HG03460 (cell line): ENCODE data around the gene PPIE.

Experiments
- ATAC-seq: cut with Tn5 transposase; IDR thresholded peaks from one replicate; pipeline ENCODE4 v1.9.1; 2021; ENCODE audit not compliant: unreplicated experiment

Gene PPIE

DNA sequence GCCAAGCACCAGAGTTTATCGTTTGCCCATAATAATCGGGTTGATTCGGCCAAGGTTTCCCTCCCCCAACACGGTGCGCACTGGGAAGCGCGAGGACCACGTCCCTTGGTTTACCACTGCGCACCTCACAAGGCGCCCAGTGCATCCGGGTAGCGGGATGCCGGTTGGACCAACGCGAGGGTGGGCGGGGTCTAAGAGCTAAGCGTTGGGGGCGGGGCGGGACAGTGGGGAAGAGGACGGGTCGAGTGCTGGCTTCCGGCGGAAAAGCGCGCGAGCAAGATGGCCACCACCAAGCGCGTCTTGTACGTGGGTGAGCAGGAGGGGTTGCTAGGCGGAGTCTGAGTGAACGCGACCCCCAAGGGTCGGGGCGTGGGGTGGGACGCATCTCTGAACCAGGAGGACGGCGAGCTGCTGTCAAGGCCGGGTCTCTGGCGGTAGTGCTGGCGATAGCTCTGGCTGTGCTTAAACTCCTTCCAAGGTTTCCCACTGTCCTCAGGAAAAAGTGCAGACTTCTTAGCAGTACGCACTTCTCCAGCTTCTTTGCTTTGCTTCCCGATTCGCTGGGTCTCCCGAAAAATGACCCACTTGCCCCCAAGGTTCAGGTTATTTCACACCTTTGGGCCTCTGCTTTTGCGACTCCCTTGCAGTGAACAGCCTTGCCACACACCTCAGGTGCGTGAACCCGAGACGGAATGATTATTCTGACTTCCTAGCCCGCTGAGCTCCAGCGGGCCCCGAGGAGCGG is at the start of gene PPIE:
PPIE (plus strand) TSS at position 261 of the 745 bp plus-strand sequence; CDS start at position 280, 19 bp downstream.
- ATAC-seq, result peak; percentile 90

DNA sequence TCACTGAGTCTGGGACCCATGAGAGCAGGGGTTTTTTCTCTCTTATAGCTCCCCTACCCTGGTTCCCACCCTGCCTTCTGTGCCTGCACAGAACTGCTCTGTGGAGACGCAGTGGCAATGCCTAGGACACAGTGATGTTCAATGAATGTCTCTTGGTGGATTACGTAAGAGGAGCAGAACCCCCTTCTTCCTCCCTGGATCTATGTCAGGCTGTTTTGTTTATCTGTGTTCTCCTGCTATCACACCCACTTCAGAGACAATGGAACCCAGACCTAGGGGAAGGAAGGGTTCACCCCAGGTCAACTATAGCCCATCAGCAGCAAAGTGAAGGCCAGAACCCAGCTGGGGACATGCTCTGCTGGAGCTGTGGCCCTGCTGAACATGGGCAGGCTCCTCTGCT is 49.5 kb upstream of the PPIE start:
- ATAC-seq, result no peak

DNA sequence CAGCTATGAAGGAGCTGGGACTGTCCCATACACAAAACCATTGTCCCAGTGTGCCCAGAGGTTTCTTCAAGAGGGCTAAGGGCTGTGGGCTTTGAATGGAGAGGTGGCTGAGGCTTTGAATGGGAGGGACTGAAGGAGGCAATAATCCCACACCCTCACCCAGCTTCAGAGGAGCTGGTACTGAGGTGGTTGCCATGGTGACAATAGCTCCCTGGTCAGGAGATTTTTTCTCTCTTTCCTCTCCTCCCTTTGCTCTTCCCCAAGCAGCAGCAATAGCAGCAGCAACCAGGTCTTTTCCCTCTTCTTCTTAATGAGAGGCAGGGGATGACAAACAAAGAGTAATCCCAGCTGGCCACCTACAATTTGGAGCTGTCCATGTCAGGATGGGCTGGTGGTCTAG is 49.0 kb upstream of the PPIE start:
- no peak for ATAC-seq

DNA sequence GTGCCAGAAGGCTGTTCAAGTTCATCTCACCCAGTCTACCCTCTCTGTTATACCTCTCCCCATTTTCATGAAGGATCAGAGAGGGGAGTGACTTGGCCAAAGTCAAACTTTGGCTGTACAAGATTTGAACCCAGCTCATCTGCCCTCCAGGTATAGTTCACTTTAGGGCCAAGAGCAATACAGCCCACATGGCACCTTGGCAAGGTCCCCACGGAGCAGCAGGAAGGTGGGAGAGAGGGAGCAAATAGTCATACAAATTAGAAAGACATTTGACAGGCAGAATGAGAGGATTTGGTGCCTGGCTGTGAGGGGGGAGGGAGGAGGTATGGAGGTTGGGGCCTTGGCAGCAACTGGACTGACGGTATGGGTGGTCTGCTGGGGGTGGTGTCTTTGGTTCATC is 48.5 kb upstream of the PPIE start:
- no peak for ATAC-seq

DNA sequence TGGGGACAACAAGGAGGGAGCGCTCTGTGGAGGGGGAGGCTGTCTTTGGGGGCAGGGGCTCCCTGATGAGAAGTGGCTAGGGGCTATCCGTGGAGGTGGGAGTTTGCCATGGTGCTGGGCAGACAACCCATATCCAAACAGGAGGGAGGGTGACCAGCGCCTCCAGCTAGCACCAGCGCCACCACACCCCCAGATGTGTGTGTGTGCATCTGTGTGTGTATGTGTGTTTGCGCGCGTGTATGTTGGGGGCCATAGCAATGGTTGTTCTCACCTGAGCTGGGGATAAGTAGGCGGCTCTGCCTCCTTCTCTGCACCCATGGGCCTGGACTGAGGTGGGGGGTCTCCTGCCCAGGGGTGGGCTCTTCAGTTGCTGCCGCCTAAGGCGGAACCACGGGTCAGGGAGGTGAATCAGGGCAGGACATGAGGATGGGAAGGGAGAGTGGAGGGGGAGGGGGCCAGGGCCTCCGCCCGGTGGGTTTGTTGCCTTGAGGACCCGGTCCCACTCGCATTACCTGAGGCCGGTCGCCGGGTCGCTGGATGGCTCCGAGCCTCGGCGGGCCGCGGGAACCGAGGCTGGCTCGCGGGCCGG is 47.8 kb upstream of the PPIE start:
- no peak for ATAC-seq

DNA sequence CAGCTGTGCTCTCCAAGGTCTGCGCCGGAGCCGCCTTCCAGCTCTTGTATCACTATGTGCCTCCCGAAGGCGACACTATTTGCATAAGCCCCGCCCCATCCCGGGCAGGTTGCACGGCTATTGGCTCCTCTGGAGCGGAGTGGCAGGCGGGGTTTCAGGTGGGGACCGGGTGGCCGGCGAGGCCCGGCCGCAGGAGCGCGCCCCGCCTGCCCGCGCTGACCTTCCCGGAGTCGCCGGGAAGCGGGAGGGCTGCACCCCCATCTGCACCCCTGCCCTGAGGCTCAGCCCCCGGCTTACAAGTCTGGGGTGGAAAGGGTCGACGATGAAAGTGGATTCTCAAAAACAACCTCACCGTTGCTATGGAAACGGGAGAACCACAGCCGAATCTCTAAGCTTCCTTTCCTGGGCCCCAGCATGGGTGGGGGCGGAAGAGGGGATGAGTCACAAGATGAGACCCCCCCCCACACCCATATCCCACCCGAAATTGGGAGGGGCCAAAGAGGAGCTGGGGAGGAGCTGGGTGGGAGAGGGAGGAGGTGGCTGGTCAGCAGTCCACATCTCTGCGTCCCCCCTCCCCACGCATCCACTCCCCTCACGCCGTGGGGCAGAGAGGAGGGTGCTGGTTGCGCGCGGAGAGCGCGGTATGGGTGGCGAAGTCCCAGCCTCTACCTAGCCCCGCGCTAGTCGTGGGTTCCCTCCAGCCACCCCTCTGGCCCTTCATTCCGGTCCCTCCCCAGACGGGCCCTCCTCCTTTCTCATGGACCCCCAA is 47.1 kb upstream of the PPIE start, which contains the start of gene HPCAL4:
HPCAL4 (minus strand) TSS at position 51 of the 769 bp plus-strand sequence. CDS start 6,830 bp downstream, outside the sequence.
- ATAC-seq, result peak; percentile 78

DNA sequence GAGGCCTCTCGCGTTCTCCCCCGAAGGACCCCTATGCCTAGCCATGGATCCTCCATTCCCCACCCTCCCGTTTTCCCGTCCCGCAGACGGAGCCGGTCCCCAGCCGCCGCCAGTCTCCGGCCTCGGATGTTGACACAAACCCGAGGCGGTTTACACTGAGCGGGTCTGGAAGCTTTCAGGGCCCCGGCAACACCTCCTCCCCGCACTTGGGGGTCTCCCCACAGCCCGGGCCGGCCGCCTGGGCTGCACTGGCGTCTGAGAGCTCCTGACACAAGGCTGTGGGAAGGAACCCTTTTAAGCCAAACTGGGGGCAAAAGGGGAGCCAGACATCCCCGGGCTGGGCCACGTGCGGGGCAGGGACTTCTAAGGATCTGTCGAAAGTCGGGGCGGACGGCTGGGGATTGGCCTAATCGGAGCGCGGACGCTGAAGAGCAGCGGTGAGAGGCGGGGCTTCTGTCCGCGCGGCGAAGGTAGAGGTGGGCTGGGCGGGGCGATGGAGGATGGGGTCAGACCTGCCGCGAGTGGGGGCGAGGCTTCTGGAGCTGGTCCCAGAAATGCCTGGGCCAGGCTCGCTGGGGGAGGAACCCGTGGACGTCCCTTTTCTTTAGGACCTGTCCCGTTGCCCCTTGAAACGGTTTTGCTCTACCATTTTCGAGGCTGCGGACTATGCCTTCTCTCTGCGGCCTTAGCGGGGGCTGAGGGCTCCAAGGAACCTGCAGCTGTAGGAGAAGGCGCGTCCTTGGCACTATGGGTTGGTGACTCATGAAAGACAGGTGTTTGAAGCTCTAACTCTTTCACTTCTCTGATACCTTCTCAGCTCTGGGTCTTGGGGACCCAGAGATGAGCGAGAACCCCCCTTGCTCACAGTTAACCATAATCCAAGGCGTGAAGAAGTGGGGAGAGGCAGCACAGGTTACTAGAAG is 46.3 kb upstream of the PPIE start:
- ATAC-seq, result no peak

DNA sequence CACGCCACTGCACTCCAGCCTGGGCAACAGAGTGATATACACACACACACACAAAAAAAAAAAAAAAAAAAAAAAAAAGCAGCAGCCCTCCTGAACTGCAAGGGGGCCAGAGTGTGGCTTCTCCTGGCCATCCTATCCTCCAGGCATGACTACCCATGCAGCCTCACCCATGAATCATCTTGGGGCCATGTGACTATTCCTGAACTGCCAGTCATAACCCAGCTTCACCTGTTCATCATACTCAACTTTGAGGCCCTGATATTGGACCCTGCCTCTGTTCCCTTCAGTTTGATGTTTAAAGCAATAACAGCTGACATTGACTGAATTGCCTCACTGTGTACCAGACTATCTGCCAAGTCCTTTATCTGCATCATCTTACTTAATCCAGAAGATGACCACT is 44.7 kb upstream of the PPIE start:
- ATAC-seq, result no peak

DNA sequence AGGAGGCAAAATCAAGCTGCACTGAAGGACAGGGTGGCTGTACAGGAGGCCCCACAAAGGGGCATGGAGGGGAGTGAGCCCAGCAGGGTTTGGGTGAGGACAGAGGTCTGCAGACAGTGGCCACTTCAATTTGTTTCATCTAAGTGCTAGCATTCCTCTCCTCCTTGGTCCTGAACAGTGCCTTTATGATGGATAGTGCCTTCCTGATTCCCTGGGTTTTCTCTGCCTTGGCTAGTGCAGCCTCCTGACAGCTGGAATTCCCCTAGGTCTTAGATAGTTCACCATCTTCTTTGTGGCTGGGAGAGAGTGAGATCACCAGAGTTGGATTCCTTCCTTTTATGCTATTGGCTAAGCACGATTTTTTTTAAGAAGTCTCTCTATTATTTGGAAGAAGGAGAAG is 43.7 kb upstream of the PPIE start:
- no peak for ATAC-seq

DNA sequence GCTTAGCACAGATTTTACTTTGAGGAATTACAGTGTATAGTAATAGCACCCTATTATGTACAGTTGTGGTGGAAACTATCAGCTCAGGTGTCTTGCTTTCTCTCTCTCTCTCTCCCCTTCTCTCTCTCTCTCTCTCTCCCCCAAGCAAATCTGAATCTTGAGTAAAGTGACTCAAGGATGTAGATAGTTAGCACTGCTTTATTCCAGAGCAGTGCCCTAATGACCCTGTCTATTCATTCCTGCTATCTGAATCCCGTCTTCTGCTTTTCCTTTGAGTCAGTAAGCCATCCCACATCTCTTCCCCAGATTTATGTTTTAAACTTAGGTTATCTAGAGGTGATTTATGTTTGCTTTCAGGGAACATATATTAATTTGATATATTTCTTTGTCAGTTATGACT is 42.2 kb upstream of the PPIE start:
- no peak for ATAC-seq

DNA sequence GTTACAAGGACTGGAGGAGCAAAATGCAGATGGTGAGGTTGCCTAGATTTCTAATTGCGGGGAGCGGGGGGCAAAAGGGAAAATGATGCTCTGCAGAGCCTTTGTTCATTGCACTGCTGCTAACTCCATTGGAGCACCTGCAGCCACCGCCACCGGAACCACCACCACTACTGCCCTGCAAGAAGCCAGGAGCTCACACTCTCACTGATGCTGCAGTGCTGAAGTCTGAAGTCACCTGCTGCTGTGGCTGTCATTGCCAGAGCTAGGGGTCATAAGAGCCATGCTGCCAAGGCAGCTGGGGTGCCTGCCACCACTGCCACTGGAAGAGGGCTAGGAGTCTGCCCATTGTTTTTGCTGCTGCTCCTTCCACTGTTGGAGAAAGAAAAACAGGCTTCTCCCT is 40.1 kb upstream of the PPIE start:
- no peak for ATAC-seq

DNA sequence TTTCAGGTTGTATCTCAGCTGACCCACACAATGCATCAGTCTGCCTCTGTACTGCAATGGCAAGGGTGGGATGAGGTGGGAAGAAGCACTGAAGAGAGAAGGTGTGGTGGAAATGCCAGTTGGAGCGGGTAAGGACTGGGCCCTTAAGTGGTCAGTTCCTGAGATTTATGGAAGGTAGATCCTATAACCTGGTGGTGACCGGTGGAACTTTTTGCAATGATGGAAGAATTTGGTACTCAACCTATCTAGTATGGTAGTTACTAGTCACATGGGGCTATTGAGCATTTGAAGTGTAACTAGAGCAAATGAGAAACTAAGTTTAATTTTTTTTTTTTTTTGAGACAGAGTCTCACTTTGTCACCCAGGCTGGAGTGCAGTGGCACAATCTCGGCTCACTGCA is 39.3 kb upstream of the PPIE start:
- no peak for ATAC-seq

DNA sequence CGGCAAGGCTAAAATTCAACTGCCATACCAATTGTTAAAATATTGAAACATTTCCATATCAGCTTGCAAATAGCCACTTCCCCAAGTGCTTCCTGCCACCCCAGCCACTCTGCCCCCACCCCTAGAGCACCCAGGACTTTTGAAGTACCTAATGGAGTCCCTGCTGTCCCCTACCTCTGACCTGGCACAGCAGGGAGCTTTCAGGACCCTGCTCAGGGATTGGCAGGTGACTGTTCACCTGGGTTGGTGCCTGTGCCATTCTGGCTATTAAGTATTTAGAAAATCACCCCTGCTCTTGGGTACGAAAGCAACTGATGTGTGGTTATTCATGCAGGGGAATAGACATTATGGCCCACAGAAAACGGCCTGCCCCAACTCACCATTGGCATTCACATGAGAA is 38.3 kb upstream of the PPIE start:
- no peak for ATAC-seq

DNA sequence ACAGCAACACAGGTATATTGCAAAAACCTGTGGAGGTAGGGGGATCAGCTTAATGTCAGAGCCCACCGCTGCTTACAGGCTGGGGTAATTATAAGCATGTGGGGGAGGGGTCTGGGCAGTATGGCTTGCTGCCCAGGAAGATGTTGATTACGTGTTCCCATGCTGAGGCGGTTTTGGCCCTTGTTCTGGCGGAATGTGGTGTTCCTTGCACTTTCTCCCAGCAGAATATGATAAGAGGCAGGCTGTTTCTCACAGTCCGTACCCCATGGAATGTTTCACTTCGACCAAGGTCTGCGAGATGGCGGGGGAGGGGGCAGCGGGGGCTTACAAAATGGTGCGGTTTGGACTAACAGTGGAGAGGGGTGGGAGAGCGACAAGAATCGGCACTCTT is 37.6 kb upstream of the PPIE start:
- ATAC-seq, result no peak

DNA sequence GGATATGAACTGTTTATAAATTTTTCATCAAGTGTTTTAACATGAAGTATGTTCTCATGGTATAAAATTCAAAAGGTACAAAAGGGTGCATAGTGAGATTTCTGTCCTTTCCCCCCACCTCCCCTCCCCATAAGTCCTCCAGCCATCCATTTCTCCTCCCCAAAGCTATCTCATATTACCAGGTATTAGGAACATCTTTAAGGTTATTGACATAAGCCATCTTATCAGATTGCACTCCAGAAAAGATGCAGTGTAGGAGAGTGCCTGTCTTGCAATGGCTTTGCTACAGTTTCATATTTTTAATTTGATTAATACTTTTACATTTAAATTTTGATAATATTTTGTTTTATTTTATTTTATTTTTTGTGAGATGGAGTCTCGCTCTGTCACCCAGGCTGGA is 33.9 kb upstream of the PPIE start:
- no peak for ATAC-seq

DNA sequence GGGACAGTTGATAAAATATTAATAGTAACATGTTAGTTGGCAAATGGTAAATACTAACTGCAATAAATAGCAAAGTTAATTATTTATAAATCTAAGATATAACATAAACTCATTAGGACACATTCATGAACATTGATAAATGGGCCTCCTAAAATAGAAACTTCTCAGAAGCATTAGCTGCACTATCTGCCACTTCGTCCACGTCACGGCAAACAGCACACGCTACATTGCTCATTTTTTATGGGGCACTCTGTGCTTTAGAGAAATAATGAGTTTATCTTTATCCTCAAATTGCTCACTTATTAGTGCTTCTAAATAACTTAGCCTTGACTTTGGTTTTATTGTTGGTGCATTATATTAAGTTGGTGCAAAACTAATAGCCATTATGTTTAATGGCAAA is 31.2 kb upstream of the PPIE start:
- ATAC-seq, result no peak

DNA sequence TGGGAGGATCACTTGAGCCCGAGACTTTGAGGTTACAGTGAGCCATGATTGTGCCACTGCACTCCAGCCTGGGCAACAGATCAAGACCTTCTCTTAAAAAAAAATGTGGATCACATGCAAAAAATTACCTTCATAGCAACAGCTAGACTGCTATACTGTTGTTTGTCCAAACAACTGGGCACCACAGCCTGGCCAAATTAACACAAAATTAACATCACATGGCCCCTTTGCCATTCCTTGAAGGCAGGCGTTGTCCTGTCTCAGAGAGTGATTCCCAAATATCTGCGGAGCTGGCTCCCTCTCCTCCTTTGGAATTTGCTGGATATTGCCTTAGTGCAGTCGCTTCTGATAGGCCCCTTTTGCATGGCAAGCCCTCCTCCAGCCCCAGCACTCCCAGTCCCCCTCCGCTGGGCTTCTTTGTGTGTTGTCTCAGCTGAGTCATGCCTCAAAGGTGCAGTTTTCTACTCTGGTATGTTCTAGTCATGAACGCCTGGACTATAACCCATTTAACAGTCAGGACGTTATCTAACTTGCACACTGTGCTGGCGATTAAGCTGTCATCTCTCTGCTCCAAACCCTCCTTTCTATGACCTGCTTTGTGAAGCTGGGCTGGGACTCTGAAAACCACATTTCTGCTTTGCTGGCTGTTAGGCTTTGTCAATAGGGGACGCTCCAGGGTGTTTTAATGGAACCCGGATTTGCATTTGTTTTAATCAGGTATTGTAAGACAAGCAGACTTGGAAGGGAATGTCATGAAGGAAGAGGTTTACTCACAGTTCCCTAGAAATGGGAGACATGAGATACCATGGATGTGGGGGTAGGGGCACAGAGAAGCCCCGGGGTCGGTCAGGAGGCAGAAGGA is 27.3 kb upstream of the PPIE start:
- ATAC-seq, result no peak

DNA sequence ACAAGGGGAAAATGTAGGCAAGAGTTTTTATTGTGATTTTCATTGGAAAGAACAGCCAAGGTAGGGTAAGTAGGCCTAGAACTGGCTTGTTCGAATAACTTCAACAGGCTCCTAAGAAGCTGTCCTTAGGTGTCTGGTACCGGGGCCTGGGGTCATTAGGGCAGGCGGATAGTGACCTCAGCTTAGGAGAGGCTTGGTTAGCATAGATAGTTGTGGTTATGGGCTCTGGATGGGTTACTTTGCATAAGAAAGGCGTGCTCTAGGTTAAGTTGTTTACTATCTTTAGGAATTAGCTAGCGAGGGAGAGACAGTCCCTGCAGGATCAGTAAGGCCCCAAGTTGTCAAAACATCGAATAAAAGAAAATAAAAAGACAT is 26.7 kb upstream of the PPIE start:
- no peak for ATAC-seq

DNA sequence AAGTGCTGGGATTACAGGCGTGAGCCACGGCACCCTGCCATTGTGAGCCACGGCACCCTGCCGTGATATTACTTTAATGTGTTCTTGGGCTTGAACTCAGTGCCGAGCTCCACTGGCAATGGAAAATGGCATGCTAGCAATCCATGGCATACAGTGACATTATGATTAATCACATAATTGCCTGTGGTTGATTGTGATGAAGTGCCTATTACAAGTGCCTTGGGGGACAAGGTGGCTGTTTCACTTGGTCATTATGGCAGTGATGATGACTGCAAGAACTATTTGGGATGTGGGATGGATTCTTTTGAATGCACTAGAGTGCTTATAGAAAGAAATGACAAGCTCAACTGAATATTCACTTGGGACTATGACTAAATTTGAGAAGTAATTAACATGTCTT is 25.1 kb upstream of the PPIE start:
- ATAC-seq, result no peak

DNA sequence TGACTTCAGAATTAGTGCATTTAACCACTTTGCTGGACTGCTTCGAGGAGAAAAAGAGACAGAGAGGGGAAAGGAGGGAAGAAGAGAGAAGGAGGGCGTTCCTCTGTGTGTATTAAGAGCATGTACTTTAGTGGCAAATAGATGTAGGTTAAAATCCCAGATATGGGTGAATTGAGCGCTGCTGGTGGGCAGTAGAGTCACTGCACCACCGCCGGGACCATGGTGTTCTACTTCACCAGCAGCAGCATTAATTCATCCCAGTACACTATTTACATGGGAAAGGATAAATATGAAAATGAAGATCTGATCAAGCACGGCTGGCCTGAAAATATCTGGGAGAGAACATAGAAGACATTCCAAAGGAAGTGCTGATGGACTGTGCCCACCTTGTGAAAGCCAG is 20.9 kb upstream of the PPIE start:
- ATAC-seq, result no peak
